Stimulated activated naive B cell treated with anti-CD40 and anti-IgM and Interleukin-4, amounts not matched to agents 10 μg/mL and 1 μg/mL and 100 μg/mL, for 72 hours (primary cell): Measurements from ENCODE around the gene KCNF1.

Experiments used
- ATAC-seq, 2 donors: fragments of 150-1000 bp; cut with Tn5 transposase; replicated peaks; 2 replicates each; pipeline ENCODE4 v1.10.0; 2021; ENCODE audit warnings: moderate library complexity in 1 of 2
- DNase-seq: peaks from one replicate; pipeline ENCODE4 v3.0.0; 2021
- H3K27ac Mint-ChIP-seq: one replicate; pipeline ENCODE4 v1.8.0; 2022; ENCODE audit warnings: mild to moderate bottlenecking, mixed read lengths
- H3K27me3 Mint-ChIP-seq, 2 donors: one replicate each; pipeline ENCODE4 v1.8.0; 2022; ENCODE audit warnings: mixed read lengths in 2 of 2
- H3K36me3 Mint-ChIP-seq, 2 donors: one replicate each; pipeline ENCODE4 v1.8.0; 2022; ENCODE audit warnings: mixed read lengths in 2 of 2, mild to moderate bottlenecking in 1 of 2
- H3K4me1 Mint-ChIP-seq, 2 donors: one replicate each; pipeline ENCODE4 v1.8.0; 2022; ENCODE audit warnings: mixed read lengths in 2 of 2, mild to moderate bottlenecking in 1 of 2
- H3K4me3 Mint-ChIP-seq, 2 donors: one replicate each; pipeline ENCODE4 v1.8.0; 2022; ENCODE audit warnings: mild to moderate bottlenecking in 2 of 2, mixed read lengths in 2 of 2, moderate library complexity in 1 of 2
- H3K9me3 Mint-ChIP-seq, 2 donors: one replicate each; pipeline ENCODE4 v1.8.0; 2022; ENCODE audit warnings: mixed read lengths in 2 of 2, mild to moderate bottlenecking in 1 of 2

Gene KCNF1

DNA sequence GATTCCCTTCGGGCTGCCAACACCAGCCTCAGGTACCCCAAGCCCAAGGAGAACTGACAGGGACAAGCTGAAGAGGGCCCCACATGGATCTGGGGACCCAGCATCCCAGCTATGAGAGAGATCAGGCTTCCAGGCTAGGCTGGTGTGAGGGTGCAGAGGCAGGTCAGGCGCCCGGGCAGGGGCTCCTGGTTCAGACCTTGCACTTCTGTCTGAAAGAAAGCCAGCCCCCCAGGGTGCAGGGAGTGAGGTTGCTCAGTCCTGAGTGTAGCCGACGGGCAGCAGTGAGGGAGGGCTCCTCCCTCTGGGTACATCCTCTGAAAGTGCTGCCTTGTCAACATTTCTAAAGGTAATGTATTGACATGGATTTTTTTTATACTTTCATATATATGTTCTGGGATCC is 33.1 kb downstream of the KCNF1 start:
- peaks cover 3 to 9% of the 10 kb centered on the region in 2 donors for H3K9me3 Mint-ChIP-seq
- DNase-seq (no peak), ATAC-seq (no peak)
- H3K36me3 Mint-ChIP-seq, result peaks cover 0 to 2% of the 10 kb centered on the region in 2 donors
- no peak overlapping the region for H3K27ac Mint-ChIP-seq
- H3K4me1 Mint-ChIP-seq, result no peaks in the 10 kb centered on the region
- H3K27me3 Mint-ChIP-seq, result peaks cover 48 to 66% of the 10 kb centered on the region in 2 donors
- H3K4me3 Mint-ChIP-seq, result no peak overlapping the region

DNA sequence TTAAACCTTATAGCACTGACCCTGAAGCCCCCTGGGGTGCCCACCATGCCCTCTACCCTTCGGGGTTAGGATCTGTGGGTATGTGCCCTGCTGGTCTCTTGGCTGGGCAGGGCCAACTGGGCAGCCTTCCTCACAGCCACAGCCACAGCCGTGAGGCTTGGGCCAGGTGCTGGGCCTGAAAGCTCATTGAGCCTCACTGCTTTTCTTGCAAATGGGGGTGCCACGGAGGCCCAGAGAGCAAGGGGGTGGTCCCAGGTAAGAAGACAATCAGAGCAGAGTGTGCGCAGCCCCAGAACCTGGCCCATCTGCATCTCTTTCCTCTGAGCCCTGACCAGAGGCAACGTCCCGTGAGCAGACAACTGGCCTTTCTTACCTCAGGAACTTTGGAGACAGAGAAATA is 34.7 kb downstream of the KCNF1 start:
- peaks cover 3 to 11% of the 10 kb centered on the region in 2 donors for H3K9me3 Mint-ChIP-seq
- ATAC-seq (no peak), DNase-seq (no peak)
- no peak overlapping the region for H3K4me3 Mint-ChIP-seq
- no peak overlapping the region for H3K27ac Mint-ChIP-seq
- peaks cover 0 to 2% of the 10 kb centered on the region in 2 donors for H3K36me3 Mint-ChIP-seq
- no peaks in the 10 kb centered on the region for H3K4me1 Mint-ChIP-seq
- H3K27me3 Mint-ChIP-seq, result peaks cover 52 to 73% of the 10 kb centered on the region in 2 donors

DNA sequence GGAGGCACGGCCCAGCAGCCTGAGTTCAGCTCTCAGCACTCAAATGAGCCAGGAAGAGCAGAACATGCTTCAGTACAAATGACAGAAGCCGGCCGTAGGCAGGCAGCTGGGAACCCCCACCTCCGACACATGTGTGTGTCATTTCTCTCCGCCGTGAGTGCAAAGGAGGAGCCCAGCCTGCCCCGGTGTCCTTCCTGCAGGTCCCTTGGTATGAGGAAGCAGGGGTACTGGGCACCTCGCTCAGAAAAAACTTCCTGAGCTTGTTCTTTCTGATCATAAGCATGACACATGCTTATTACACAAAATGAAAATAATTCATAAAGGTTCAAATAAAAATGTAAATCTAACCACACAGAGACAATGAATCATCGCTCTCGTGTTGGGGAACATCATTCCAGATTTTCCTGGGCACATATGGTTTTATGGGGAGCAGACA is 35.3 kb downstream of the KCNF1 start:
- DNase-seq (no peak), ATAC-seq (no peak)
- H3K9me3 Mint-ChIP-seq, result peaks cover 3 to 11% of the 10 kb centered on the region in 2 donors

DNA sequence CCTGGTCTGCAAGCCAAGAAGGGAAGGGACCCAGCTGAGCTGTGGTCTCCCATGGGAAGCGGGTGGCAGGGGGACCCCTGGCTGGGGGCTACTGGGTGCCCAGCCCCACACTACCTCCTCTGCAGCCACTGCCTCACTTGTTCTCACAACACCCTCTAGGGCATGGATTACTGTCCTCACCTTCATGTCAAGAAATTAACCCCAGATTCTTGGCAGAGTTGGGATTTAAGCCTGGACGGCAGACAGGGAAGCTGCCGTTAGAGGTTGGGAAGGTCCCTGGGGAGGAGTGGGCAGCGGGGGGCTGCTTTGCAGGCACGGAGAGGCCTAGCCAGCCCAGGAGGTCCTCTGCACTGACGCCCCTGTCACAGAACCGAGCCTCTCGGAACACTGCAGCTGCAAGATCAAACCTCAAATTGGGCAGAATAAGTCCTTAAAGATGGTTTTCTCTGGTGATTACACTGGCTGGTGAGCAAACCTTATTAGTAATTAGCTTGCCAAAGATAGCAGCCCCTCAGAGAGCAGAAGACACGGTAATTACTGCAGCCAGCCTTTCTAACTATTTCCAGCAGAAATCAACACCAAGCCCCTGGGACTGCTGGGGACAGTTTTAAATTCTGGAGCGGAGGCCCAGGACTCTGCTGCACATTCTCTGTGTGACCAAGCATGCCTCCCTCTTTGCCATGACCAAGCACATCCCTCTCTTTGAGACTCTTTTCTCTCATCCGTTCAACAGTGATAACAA is 35.9 kb downstream of the KCNF1 start:
- ATAC-seq, result no peak
- Mint-ChIP-seq H3K27me3 (peaks cover 52 to 69% of the 10 kb centered on the region in 2 donors), H3K36me3 (peaks cover 0 to 2% of the 10 kb centered on the region in 2 donors)

More for the DNA sequence above, 35.3 kb downstream of the KCNF1 start:
- no peak overlapping the region for H3K4me3 Mint-ChIP-seq
- H3K27me3 Mint-ChIP-seq, result peaks cover 52 to 69% of the 10 kb centered on the region in 2 donors
- H3K4me1 Mint-ChIP-seq, result no peaks in the 10 kb centered on the region
- H3K36me3 Mint-ChIP-seq, result peaks cover 0 to 2% of the 10 kb centered on the region in 2 donors
- H3K27ac Mint-ChIP-seq, result no peak overlapping the region

DNA sequence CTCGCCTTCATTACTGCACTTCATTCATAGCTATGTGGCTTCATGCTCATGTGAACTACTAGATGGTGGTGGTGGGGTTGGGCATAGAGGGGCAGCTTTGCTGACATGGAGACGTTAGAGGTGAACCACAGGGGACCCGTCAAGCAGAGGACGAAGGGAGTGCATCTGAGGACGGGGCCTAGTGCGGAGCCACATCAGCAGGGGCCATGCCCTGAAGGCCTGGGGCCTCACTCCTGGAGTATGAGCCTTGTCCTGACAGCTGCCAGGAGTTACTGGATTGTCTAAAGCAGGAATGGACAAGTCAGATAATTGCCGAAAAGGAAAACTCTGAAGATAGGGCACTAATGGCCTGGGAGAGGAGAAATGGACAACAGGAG is 36.4 kb downstream of the KCNF1 start:
- no peak overlapping the region for H3K27ac Mint-ChIP-seq
- no peak for DNase-seq
- peaks cover 49 to 66% of the 10 kb centered on the region in 2 donors for H3K27me3 Mint-ChIP-seq
- H3K4me3 Mint-ChIP-seq, result no peak overlapping the region
- peaks cover 6 to 13% of the 10 kb centered on the region in 2 donors for H3K9me3 Mint-ChIP-seq
- no peak for ATAC-seq
- peaks cover 2% of the 10 kb centered on the region in 2 donors for H3K36me3 Mint-ChIP-seq
- no peaks in the 10 kb centered on the region for H3K4me1 Mint-ChIP-seq

More for the DNA sequence above, 35.9 kb downstream of the KCNF1 start:
- Mint-ChIP-seq H3K4me1 (no peaks in the 10 kb centered on the region), H3K9me3 (peaks cover 3 to 11% of the 10 kb centered on the region in 2 donors), H3K4me3 (no peak overlapping the region), H3K27ac (no peak overlapping the region)
- no peak for DNase-seq

DNA sequence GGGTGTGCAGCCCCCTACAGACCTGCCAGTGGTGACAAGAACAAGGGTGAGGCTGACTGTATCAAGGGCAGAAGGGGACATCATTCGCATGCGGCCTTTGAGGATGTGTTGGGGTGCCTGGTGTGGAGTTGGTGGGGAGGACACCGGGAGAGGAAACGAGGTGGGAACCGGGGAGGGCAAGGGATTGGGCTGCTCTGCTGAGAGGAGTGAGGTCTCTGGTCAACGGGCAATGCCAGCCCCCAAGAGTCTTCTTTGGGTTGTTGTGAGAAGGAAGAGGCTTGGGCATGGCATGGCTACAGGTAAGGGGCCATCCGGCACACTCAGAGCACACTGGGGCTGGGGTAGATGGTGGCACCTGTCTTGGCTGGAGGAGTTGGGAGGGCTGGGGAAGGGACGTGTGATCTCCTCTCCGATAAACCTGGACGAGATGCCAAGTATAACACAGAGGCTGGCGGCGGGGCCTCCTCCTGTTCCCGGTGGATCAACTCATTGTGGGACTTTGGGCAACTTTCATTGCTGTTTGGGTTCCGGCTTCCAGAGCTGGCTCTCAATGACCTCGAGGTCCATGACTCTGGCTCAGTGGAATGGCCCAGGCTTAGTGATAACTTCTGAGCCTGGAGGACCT is 37.0 kb downstream of the KCNF1 start:
- ATAC-seq (no peak), DNase-seq (no peak)
- Mint-ChIP-seq H3K27ac (no peak overlapping the region), H3K4me3 (no peak overlapping the region), H3K4me1 (peaks cover 0 to 3% of the 10 kb centered on the region in 2 donors), H3K9me3 (peaks cover 11 to 17% of the 10 kb centered on the region in 2 donors), H3K36me3 (peaks cover 2 to 7% of the 10 kb centered on the region in 2 donors), H3K27me3 (peaks cover 47 to 63% of the 10 kb centered on the region in 2 donors)

DNA sequence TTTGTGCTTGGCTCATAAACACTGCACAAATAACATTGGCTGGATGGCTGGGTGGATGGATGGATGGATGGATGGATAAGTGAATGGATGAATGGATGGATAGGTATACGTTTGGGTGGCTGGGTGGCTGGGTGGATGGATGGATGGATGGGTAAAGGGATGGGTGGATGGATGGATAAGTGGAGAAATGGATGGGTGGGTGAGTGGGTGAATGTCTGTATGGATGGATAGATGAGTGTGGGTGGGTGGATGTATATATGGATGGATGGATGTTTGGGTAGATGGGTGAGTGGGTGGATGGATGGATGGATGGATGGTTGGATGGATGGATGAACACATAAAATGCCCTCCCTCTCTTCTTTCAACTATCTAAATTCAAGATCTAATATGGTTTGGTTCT is 38.1 kb downstream of the KCNF1 start:
- Mint-ChIP-seq H3K27me3 (peaks cover 43 to 57% of the 10 kb centered on the region in 2 donors), H3K36me3 (peaks cover 2 to 7% of the 10 kb centered on the region in 2 donors)
- ATAC-seq, result no peak

DNA sequence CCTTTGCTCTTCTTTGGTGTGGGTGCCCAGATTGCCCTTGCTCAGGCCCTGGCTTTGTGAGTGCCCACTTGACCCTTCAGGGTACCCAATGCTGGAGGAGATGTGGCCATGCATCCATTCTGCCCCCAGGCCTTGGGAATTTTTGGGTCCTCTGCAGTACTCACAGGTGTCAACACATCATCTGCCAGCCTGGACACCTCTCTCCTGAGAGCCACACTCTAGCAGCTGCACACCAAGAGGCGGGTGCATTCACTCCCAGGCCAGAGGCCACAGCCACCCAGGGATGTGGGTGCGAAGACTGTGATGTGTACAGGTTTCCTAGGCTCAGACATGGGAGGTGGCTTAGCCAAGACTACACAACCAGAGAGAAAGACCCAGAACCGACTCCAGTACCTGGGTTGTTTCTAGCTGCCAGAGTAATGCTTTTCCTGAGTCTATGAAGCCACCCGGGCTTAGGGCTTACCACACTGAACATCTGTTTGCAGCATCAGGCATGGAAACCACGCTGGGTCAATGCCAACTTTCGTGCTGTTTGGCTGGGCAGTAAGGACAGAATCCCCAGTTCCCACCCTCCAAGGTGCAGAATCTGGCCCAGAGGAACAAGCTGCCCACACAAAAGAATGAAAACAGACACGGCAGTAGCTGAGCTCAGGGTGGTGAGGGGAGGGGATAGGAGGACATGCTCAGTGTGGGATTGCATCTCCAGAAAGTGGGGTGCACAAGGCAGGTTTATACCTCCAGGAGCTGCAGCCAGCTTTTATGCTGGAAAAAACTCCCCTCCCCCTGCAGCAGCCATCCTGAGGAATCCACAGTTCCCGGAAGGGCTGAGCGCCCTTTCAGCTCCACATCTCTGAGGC is 40.1 kb downstream of the KCNF1 start:
- Mint-ChIP-seq H3K27ac (no peak overlapping the region), H3K4me1 (peaks cover 0 to 3% of the 10 kb centered on the region in 2 donors), H3K36me3 (peaks cover 0 to 7% of the 10 kb centered on the region in 2 donors), H3K27me3 (peaks cover 28 to 42% of the 10 kb centered on the region in 2 donors), H3K4me3 (no peak overlapping the region), H3K9me3 (peaks cover 7 to 16% of the 10 kb centered on the region in 2 donors)
- ATAC-seq, result no peak
- DNase-seq, result no peak

More for the DNA sequence above, 38.1 kb downstream of the KCNF1 start:
- no peak overlapping the region for H3K4me3 Mint-ChIP-seq
- DNase-seq, result no peak
- peaks cover 11 to 17% of the 10 kb centered on the region in 2 donors for H3K9me3 Mint-ChIP-seq
- peaks cover 0 to 3% of the 10 kb centered on the region in 2 donors for H3K4me1 Mint-ChIP-seq
- no peak overlapping the region for H3K27ac Mint-ChIP-seq

DNA sequence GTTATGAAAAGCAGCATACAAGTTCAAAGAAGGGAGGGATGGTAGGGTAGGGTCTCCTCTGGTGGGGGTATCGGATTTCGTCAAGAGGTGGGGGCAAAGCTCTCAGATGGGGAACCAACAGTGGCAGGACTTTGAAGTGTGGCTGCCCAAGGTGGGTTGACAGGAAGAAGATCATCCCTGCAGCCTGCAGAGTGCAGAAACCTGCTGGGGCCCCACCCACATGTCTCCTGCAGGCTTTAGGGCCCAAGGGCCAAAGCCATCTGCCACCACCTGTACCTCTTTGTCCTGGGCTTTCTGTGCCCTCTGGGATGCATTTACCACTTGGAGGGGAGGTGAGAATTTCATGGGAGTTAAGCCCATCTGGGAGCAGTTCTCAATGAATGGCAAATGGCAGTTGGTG is 42.7 kb downstream of the KCNF1 start:
- DNase-seq (no peak), ATAC-seq (no peak)
- Mint-ChIP-seq H3K4me3 (no peak overlapping the region), H3K27ac (no peak overlapping the region), H3K4me1 (peaks cover 0 to 3% of the 10 kb centered on the region in 2 donors), H3K27me3 (peaks cover 12 to 17% of the 10 kb centered on the region in 2 donors), H3K9me3 (peaks cover 7 to 16% of the 10 kb centered on the region in 2 donors), H3K36me3 (peaks cover 0 to 7% of the 10 kb centered on the region in 2 donors)

DNA sequence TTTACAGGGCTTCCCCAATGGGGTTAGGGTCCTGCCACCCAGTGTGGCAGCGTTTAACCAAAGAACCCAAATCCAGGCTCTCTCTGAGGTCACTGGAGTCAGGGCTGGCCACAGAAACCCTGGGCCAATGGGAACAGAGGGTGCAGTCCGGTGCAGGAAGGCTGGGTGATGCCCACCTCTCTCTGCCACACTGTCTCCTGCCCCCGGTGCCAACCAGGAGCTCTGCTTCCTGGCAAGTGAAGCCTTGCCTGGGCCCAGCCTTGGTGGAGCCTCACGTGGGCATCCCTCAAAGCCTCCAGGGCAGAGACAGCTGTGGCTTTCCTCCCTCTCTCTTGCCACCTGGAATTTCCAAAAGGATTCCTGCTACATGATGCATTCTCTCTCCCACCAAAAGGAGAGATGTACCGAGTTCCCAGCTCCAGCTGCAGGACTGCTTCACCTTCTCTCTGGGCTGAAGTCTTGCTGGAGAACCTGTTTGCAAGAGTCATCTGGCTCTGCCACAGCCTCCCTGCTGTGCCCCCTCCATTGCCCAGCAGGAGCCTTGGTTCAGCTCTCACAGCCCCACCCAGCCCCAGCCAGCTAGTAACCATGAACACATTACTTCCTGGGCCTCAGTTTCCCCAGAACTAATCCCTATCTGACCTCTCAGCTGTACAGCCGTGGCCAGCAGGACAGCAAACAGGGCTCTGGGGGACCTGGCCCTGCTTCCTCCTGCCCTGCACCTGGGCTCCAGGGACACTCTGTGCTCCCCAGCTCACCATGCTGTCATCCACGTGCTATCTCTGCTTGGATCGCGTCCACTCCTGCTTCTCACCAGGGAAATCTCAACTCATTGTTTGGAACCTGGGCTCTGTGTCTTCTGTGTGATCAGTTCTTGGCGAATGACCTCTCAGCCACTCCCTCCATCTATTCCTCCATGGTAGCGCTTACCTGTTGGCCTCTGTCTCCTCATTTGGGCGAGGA is 43.4 kb downstream of the KCNF1 start:
- Mint-ChIP-seq H3K36me3 (peaks cover 0 to 7% of the 10 kb centered on the region in 2 donors), H3K9me3 (peaks cover 7 to 11% of the 10 kb centered on the region in 2 donors), H3K4me1 (peaks cover 0 to 3% of the 10 kb centered on the region in 2 donors), H3K27ac (no peak overlapping the region), H3K27me3 (peaks cover 5 to 10% of the 10 kb centered on the region in 2 donors), H3K4me3 (no peak overlapping the region)
- DNase-seq, result no peak
- no peak for ATAC-seq

DNA sequence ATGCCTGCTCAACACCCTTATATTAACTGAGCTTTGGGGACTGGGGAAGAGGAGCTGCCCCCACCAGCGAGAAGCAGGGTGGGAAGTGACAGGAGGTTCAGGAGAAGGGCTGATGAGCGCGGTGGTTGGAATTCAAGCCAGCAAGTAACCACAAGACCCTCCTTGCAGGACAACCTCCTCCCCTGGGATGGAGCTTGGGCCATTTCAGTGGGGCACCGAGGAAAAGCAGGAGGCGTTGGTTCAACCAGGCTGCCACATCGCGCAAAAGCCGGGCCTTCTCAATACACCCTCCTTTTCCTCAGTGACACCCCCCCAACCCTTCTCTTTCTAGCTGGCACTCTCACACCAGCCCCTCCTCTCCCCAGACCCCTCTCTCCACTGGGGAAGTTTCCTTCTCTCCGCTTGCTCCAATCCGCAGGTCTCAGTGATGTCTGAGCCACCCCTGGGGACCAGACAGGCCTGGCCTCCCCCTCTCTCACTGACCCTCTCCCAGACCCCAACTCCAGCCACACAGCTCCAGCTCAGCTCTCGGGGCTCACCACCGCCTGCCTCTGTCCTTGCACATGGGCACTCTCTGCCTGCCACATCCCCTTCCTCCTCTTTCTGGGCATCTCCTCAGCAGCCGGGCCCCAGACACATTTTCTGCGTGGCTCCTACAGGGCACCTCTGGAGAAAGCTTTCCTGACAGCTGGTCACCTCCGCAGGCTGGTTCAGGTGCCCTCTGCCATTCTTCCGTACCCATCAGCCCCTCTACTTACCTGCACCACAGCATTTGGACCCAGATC is 44.5 kb downstream of the KCNF1 start:
- H3K4me1 Mint-ChIP-seq, result peaks cover 0 to 3% of the 10 kb centered on the region in 2 donors
- DNase-seq (no peak), ATAC-seq (no peak)
- H3K27me3 Mint-ChIP-seq, result peaks cover 0 to 2% of the 10 kb centered on the region in 2 donors
- no peak overlapping the region for H3K27ac Mint-ChIP-seq
- H3K36me3 Mint-ChIP-seq, result peaks cover 0 to 7% of the 10 kb centered on the region in 2 donors
- H3K4me3 Mint-ChIP-seq, result no peak overlapping the region
- H3K9me3 Mint-ChIP-seq, result peaks cover 7 to 8% of the 10 kb centered on the region in 2 donors

DNA sequence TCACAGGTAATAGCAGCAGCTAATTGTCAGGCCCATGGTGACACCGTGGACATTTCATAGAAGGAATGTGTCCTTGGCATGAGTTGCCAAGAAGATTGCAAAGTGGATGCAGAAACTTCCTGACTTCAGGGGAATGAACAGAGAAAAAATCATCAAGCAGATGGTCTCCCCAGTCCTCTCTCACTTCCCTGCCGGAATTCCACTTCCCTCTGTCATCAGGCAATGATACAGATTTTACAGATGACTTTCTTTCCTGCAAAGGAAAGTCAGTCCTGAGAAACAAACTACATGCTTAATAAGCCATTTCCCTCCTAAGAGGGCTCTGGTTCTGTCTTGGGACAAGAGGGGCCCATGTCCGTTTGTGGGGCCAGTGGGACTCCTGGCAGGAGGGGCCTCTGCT is 45.7 kb downstream of the KCNF1 start:
- peaks cover 2 to 7% of the 10 kb centered on the region in 2 donors for H3K36me3 Mint-ChIP-seq
- no peak overlapping the region for H3K27ac Mint-ChIP-seq
- ATAC-seq, result no peak
- H3K4me1 Mint-ChIP-seq, result peaks cover 0 to 3% of the 10 kb centered on the region in 2 donors
- no peak for DNase-seq
- peaks cover 5 to 11% of the 10 kb centered on the region in 2 donors for H3K27me3 Mint-ChIP-seq
- no peak overlapping the region for H3K4me3 Mint-ChIP-seq
- peaks cover 7 to 8% of the 10 kb centered on the region in 2 donors for H3K9me3 Mint-ChIP-seq
